Liver (tissue), 9 donors: ENCODE measurements around the gene ASIC2. TPM values are rescaled to one million over a fixed set of nuclear protein-coding genes. Genes with fewer than 3 reads are reported as not detected.

ENCODE experiments used
- DNase-seq: peaks from one replicate; pipeline ENCODE4 v3.0.0-alpha.2; 2017; ENCODE audit warnings: low spot score
- H3K27ac ChIP-seq, 2 donors: one replicate each; pipeline ENCODE4 v1.7.0; 2013; ENCODE audit warnings: inconsistent platforms in 2 of 2, low read length in 2 of 2, control low read depth in 1 of 2, low read depth in 1 of 2, mild to moderate bottlenecking in 1 of 2
- H3K27me3 ChIP-seq, 4 donors: one replicate each; pipeline versions ENCODE4 v1.6.1 to v1.7.0; 2013; ENCODE audit warnings: low read length in 3 of 4, inconsistent platforms in 1 of 4, mild to moderate bottlenecking in 1 of 4, moderate library complexity in 1 of 4; ENCODE audit not compliant: control insufficient read depth in 4 of 4, insufficient read depth in 4 of 4
- H3K36me3 ChIP-seq, 4 donors: one replicate each; pipeline versions ENCODE4 v1.6.1 to v1.7.0; 2013; ENCODE audit warnings: low read length in 3 of 4, mild to moderate bottlenecking in 3 of 4, low read depth in 1 of 4, moderate library complexity in 1 of 4; ENCODE audit not compliant: control insufficient read depth in 4 of 4, insufficient read depth in 3 of 4
- H3K4me1 ChIP-seq, 4 donors: one replicate each; pipeline versions ENCODE4 v1.6.1 to v1.7.0; 2013; ENCODE audit warnings: low read length in 3 of 4, mild to moderate bottlenecking in 3 of 4, moderate library complexity in 1 of 4; ENCODE audit not compliant: control insufficient read depth in 4 of 4, insufficient read depth in 4 of 4
- H3K4me3 ChIP-seq, 3 donors: one replicate each; pipeline versions ENCODE4 v1.6.1 to v1.7.0; 2013; ENCODE audit warnings: low read length in 3 of 3, control low read depth in 1 of 3, low read depth in 1 of 3, mild to moderate bottlenecking in 1 of 3
- H3K9ac ChIP-seq, 2 donors: one replicate each; pipeline ENCODE4 v1.7.0; 2013; ENCODE audit warnings: low read length in 2 of 2, mild to moderate bottlenecking in 2 of 2, moderate library complexity in 2 of 2, control low read depth in 1 of 2, low read depth in 1 of 2
- H3K9me3 ChIP-seq, 4 donors: one replicate each; pipeline versions ENCODE4 v1.6.1 to v1.7.0; 2013; ENCODE audit warnings: low read length in 3 of 4; ENCODE audit not compliant: control insufficient read depth in 4 of 4
- ATF3 ChIP-seq: IDR thresholded peaks from 2 replicates; pipeline ENCODE4 v1.6.1; 2016; ENCODE audit warnings: antibody characterized with exemption
- EGR1 ChIP-seq, 2 donors: IDR thresholded peaks; 2 replicates each; pipeline ENCODE4 v1.6.1; 2016 to 2018; ENCODE audit warnings: antibody characterized with exemption in 2 of 2, low read depth in 2 of 2
- FOXA1 ChIP-seq: IDR thresholded peaks from 2 replicates; pipeline ENCODE4 v1.6.1; 2016; ENCODE audit warnings: antibody characterized with exemption
- FOXA2 ChIP-seq: IDR thresholded peaks from 2 replicates; pipeline ENCODE4 v1.6.1; 2016; ENCODE audit warnings: antibody characterized with exemption
- GABPA ChIP-seq, 2 donors: IDR thresholded peaks in 1 of 2; conservative IDR thresholded peaks in 1 of 2; 2 replicates each; pipeline ENCODE4 v1.6.1; 2016; ENCODE audit warnings: antibody characterized with exemption in 2 of 2, mild to moderate bottlenecking in 1 of 2, moderate library complexity in 1 of 2
- HNF4A ChIP-seq, 2 donors: conservative IDR thresholded peaks; 2 replicates each; pipeline ENCODE4 v1.6.1; 2016; ENCODE audit warnings: antibody characterized with exemption in 2 of 2, mild to moderate bottlenecking in 2 of 2
- JUND ChIP-seq, 2 donors: IDR thresholded peaks; 2 replicates each; pipeline ENCODE4 v1.6.1; 2016; ENCODE audit warnings: antibody characterized with exemption in 2 of 2
- NR2F2 ChIP-seq: IDR thresholded peaks from 2 replicates; pipeline ENCODE4 v1.6.1; 2016; ENCODE audit warnings: antibody characterized with exemption
- RAD21 ChIP-seq, 2 donors: IDR thresholded peaks; 2 replicates each; pipeline ENCODE4 v1.6.1; 2016; ENCODE audit warnings: antibody characterized with exemption in 2 of 2, mild to moderate bottlenecking in 2 of 2
- REST ChIP-seq: IDR thresholded peaks from 2 replicates; pipeline ENCODE4 v1.6.1; 2016; ENCODE audit warnings: antibody characterized with exemption, mild to moderate bottlenecking
- RXRA ChIP-seq, 2 donors: IDR thresholded peaks; 2 replicates each; pipeline ENCODE4 v1.6.1; 2017 to 2018; ENCODE audit warnings: antibody characterized with exemption in 2 of 2, mild to moderate bottlenecking in 1 of 2
- SP1 ChIP-seq: IDR thresholded peaks from 2 replicates; pipeline ENCODE4 v1.6.1; 2018; ENCODE audit warnings: antibody characterized with exemption, mild to moderate bottlenecking
- TAF1 ChIP-seq: conservative IDR thresholded peaks from 2 replicates; pipeline ENCODE4 v1.6.1; 2016; ENCODE audit warnings: antibody characterized with exemption, mild to moderate bottlenecking
- YY1 ChIP-seq: IDR thresholded peaks from 2 replicates; pipeline ENCODE4 v1.6.1; 2016; ENCODE audit warnings: antibody characterized with exemption, mild to moderate bottlenecking
- ZBTB33 ChIP-seq: IDR thresholded peaks from 2 replicates; pipeline ENCODE4 v1.6.1; 2016; ENCODE audit warnings: antibody characterized with exemption
- WGBS: extraction: QIAGEN DNeasy Blood & Tissue Kit; methylation state at CpG from one replicate; pipeline ENCODE4 v1.1.7; 2013; 5-methylcytosine and 5-hydroxymethylcytosine counted together
- polyA plus RNA-seq, 2 donors: library from polyadenylated mRNA; stranded (reverse) in 1 of 2; unstranded in 1 of 2; fragments of 200-250 nt in 1 of 2; fragments of >200 nt in 1 of 2; fragmentation: Nextera tagmentation in 1 of 2; extraction: Ambion mirVana in 1 of 2; gene quantifications; one replicate each; pipeline versions ENCODE4 v1.2.1 to v1.2.3, GENCODE V29; 2013 to 2015
- total RNA-seq, 2 donors: library from RNA; depleted of rRNA; stranded (reverse); fragments of >200 nt; gene quantifications; one replicate each; pipeline ENCODE4 v1.2.3, GENCODE V29; 2014
- TF ChIP-seq, protein P1 (sequence below): IDR thresholded peaks from 2 replicates; pipeline ENCODE4 v1.6.1; 2016; ENCODE audit warnings: antibody characterized with exemption
- TF ChIP-seq, protein P2 (sequence below): fragments of 150-350 bp; IDR thresholded peaks from 2 replicates; pipeline ENCODE4 v1.5.1; 2017; ENCODE audit warnings: improper control_type of control experiment, low read depth, low read length; ENCODE audit not compliant: missing input control
- donor health status: healthy.
- donor health status: healthy.
- donor health status: healthy.
- donor health status: healthy.
- donor health status: healthy.

Gene ASIC2
- total and polyA plus RNA-seq, 4 donors, result under 0.01 TPM; not detected in 3

GRCh38 chr17:32976605-32977004 lies 316.5 kb downstream of the ASIC2 start:
- WGBS, result 96% methylated on average over 1 of the region's 1 CpG
- no peak for TF ChIP-seq SP1
- TF ChIP-seq FOXA2, result no peak
- no peak for TF ChIP-seq YY1
- no peak for TF ChIP-seq NR2F2
- no peak for TF ChIP-seq ZBTB33
- no peak for TF ChIP-seq JUND (IDR thresholded peaks at IDR 0.05)
- TF ChIP-seq, protein P1, sequence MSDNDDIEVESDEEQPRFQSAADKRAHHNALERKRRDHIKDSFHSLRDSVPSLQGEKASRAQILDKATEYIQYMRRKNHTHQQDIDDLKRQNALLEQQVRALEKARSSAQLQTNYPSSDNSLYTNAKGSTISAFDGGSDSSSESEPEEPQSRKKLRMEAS, result no peak
- no peak for TF ChIP-seq TAF1
- TF ChIP-seq HNF4A (conservative IDR thresholded peaks at IDR 0.05), result no peak
- no peak for TF ChIP-seq EGR1 (IDR thresholded peaks at IDR 0.05; ENCODE audit: low read depth in 2 of 2)
- no peak for TF ChIP-seq FOXA1
- no peak for TF ChIP-seq GABPA (IDR thresholded peaks at IDR 0.05 in 1 of 2, conservative IDR thresholded peaks at IDR 0.05 in 1 of 2)
- TF ChIP-seq ATF3, result no peak
- TF ChIP-seq, protein P2, sequence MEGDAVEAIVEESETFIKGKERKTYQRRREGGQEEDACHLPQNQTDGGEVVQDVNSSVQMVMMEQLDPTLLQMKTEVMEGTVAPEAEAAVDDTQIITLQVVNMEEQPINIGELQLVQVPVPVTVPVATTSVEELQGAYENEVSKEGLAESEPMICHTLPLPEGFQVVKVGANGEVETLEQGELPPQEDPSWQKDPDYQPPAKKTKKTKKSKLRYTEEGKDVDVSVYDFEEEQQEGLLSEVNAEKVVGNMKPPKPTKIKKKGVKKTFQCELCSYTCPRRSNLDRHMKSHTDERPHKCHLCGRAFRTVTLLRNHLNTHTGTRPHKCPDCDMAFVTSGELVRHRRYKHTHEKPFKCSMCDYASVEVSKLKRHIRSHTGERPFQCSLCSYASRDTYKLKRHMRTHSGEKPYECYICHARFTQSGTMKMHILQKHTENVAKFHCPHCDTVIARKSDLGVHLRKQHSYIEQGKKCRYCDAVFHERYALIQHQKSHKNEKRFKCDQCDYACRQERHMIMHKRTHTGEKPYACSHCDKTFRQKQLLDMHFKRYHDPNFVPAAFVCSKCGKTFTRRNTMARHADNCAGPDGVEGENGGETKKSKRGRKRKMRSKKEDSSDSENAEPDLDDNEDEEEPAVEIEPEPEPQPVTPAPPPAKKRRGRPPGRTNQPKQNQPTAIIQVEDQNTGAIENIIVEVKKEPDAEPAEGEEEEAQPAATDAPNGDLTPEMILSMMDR, result no peak
- no peak for TF ChIP-seq RAD21 (IDR thresholded peaks at IDR 0.05)
- TF ChIP-seq REST, result no peak
- TF ChIP-seq RXRA (IDR thresholded peaks at IDR 0.05), result no peak
- H3K4me3 ChIP-seq, result no peak overlapping the region
- H3K27me3 ChIP-seq, result no peaks in the 10 kb centered on the region
- no peaks in the 10 kb centered on the region for H3K9me3 ChIP-seq
- H3K9ac ChIP-seq, result no peak overlapping the region
- H3K36me3 ChIP-seq, result no peaks in the 10 kb centered on the region
- no peak for DNase-seq
- no peak overlapping the region for H3K27ac ChIP-seq
- no peaks in the 10 kb centered on the region for H3K4me1 ChIP-seq

DNA sequence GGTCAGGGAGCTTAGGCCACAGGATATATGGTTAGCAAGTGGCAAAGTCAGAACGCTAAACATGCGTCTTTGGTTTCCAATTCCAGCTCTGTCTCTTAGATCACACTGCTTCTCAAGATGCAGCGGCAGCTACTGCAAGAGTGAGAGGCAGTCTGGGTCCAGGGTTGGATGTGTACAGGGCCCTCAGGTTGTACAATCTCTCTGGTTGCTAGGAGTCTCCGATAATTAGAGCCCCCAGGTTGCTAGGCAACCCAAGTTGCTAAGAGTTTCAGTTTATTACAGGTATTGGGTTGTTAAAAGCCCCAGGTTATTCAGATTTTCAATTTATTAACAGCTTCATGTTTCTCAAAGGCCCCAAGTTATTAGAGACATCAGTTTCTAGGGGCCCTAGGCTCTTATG lies 317.0 kb downstream of the ASIC2 start:
- no peaks in the 10 kb centered on the region for H3K27me3 ChIP-seq
- TF ChIP-seq SP1, result no peak
- TF ChIP-seq GABPA (IDR thresholded peaks at IDR 0.05 in 1 of 2, conservative IDR thresholded peaks at IDR 0.05 in 1 of 2), result no peak
- no peak for TF ChIP-seq RXRA (IDR thresholded peaks at IDR 0.05)
- TF ChIP-seq FOXA1, result no peak
- TF ChIP-seq FOXA2, result no peak
- TF ChIP-seq TAF1, result no peak
- no peak for TF ChIP-seq ATF3
- TF ChIP-seq REST, result no peak
- no peak for DNase-seq
- no peak overlapping the region for H3K27ac ChIP-seq
- H3K4me1 ChIP-seq, result no peaks in the 10 kb centered on the region
- no peak overlapping the region for H3K4me3 ChIP-seq
- H3K9me3 ChIP-seq, result no peaks in the 10 kb centered on the region
- whole genome bisulfite sequencing, result 69% methylated on average over 4 of the region's 4 CpGs
- H3K9ac ChIP-seq, result no peak overlapping the region
- H3K36me3 ChIP-seq, result no peaks in the 10 kb centered on the region
